Upper lobe of left lung (tissue), 6 donors: ENCODE measurements around the gene MED27. TPM values are rescaled to one million over a fixed set of nuclear protein-coding genes. Genes with fewer than 3 reads are reported as not detected.
A peak's percentile ranks its signal among the peaks of the same experiment; 100 is the strongest.

Source experiments
- ATAC-seq, 2 donors: fragments of 200-7000 bp; cut with Tn5 transposase; one replicate each; pipeline ENCODE4 v1.9.1; 2022; ENCODE audit warnings: mild to moderate bottlenecking in 2 of 2, moderate library complexity in 2 of 2; ENCODE audit not compliant: low FRiP score in 2 of 2
- DNase-seq, 2 donors: peaks; one replicate each; pipeline ENCODE4 v3.0.0-alpha.2; 2019 to 2020
- H3K27ac ChIP-seq, 4 donors: fragments of 200-600 bp; sonication (generic); one replicate each; pipeline ENCODE4 v1.5.1; 2016 to 2019
- H3K27me3 ChIP-seq, 4 donors: fragments of 200-600 bp; sonication (generic); one replicate each; pipeline ENCODE4 v1.5.1; 2017 to 2019
- H3K36me3 ChIP-seq, 4 donors: fragments of 200-600 bp; sonication (generic); one replicate each; pipeline ENCODE4 v1.5.1; 2016 to 2019
- H3K4me1 ChIP-seq, 4 donors: fragments of 200-600 bp; sonication (generic); one replicate each; pipeline ENCODE4 v1.5.1; 2018 to 2019
- H3K4me3 ChIP-seq, 4 donors: fragments of 200-600 bp; sonication (generic); one replicate each; pipeline ENCODE4 v1.5.1; 2017 to 2019; ENCODE audit warnings: mild to moderate bottlenecking in 2 of 4, moderate library complexity in 1 of 4
- H3K9me3 ChIP-seq, 4 donors: fragments of 200-600 bp; sonication (generic); one replicate each; pipeline ENCODE4 v1.5.1; 2018 to 2019
- EP300 ChIP-seq, 4 donors: sonication (generic); formaldehyde crosslinking; IDR thresholded peaks; one replicate each; pipeline ENCODE4 v1.5.1; 2017; ENCODE audit warnings: antibody characterized with exemption in 4 of 4, control low read depth in 2 of 4
- POLR2A ChIP-seq, 4 donors: fragments of 450-650 bp; IDR thresholded peaks; one replicate each; pipeline ENCODE4 v1.5.1; 2016 to 2017; ENCODE audit warnings: antibody characterized with exemption in 4 of 4, mild to moderate bottlenecking in 2 of 4
- POLR2AphosphoS5 ChIP-seq, 2 donors: sonication (generic); formaldehyde crosslinking; IDR thresholded peaks; one replicate each; pipeline ENCODE4 v1.5.1; 2017; ENCODE audit warnings: antibody characterized with exemption in 2 of 2
- WGBS, 2 donors: methylation state at CpG; one replicate each; pipeline ENCODE4 v1.1.5; 2017 to 2018; 5-methylcytosine and 5-hydroxymethylcytosine counted together
- total RNA-seq, 6 donors: library from RNA; depleted of rRNA in 4 of 6; stranded (reverse); fragments of >200 nt in 4 of 6; gene quantifications; one replicate each; pipeline versions ENCODE4 v1.1.0 to v1.2.1, GENCODE V29; 2016 to 2021
- TF ChIP-seq, protein P1 (sequence below), 6 experiments: fragments of 450-650 bp in 4 of 6; fragments of 200-600 bp in 2 of 6; sonication (generic) in 2 of 6; IDR thresholded peaks; one replicate each; pipeline ENCODE4 v1.5.1; 2016 to 2019; ENCODE audit warnings: antibody characterized with exemption in 6 of 6
- donor health status: DM: no; HTN: no; CAD: no; lungs with moderate emphysema.
- donor health status: DM: no; HTN: yes; CAD: no; lungs with severe emphysema.

MED27 gene
- total RNA-seq, 6 donors from 2014 or later, result 4.9 to 24.2 (median 17.1) TPM

DNA sequence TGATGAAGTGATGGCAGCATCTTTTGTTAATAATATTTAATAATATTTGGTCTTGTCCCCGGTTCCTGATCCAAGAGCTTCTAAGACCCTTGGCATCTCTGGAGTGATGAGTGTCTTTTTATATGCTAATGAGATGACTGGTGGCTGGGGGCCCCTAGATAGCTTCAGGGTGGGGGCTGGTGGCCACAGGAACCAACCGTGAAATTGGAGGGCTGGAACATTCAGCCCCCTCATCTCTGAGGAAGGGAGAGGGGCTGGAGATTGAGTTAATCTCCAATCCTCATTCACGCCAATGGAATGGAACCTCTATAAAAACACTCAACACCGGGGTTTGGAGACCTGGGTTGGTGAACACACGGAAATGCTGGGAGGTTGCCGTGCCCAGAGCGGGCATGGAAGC lies 261.6 kb downstream of the MED27 start:
- TF ChIP-seq POLR2AphosphoS5 (IDR thresholded peaks at IDR 0.05), result no peak
- no peak for TF ChIP-seq POLR2A (IDR thresholded peaks at IDR 0.05)
- TF ChIP-seq, protein P1, sequence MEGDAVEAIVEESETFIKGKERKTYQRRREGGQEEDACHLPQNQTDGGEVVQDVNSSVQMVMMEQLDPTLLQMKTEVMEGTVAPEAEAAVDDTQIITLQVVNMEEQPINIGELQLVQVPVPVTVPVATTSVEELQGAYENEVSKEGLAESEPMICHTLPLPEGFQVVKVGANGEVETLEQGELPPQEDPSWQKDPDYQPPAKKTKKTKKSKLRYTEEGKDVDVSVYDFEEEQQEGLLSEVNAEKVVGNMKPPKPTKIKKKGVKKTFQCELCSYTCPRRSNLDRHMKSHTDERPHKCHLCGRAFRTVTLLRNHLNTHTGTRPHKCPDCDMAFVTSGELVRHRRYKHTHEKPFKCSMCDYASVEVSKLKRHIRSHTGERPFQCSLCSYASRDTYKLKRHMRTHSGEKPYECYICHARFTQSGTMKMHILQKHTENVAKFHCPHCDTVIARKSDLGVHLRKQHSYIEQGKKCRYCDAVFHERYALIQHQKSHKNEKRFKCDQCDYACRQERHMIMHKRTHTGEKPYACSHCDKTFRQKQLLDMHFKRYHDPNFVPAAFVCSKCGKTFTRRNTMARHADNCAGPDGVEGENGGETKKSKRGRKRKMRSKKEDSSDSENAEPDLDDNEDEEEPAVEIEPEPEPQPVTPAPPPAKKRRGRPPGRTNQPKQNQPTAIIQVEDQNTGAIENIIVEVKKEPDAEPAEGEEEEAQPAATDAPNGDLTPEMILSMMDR (IDR thresholded peaks at IDR 0.05), result no peak
- H3K27me3 ChIP-seq, result no peaks in the 10 kb centered on the region
- no peak for DNase-seq
- no peaks in the 10 kb centered on the region for H3K36me3 ChIP-seq
- H3K27ac ChIP-seq, result peak overlapping the region in 3 of 4 donors; percentile 14 to 74 (median 17)
- peaks cover 0 to 5% (median 0%) of the 10 kb centered on the region in 4 donors for H3K4me1 ChIP-seq
- no peak for ATAC-seq
- no peak overlapping the region for H3K4me3 ChIP-seq
- no peaks in the 10 kb centered on the region for H3K9me3 ChIP-seq
- 60 to 67% methylated on average over 7 of the region's 7 CpGs for WGBS, 2 donors

DNA sequence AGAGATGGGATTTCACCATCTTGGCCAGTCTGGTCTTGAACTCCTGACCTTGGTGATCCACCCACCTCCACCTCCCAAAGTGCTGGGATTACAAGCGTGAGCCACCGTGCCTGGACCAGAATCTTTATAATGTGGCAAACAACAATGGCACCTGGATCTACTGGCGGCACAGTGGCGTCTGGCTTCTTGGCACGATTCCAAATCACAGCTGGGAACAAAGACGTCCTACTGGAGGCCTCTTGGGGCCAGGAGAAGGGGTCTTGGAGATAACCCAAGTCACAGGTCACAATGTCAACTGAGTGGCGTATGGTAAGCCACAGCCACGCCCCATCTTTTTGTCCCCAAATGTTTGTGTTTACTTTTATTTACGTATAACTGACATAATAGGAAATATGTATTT lies 262.0 kb downstream of the MED27 start:
- ATAC-seq (no peak), DNase-seq (peak in 1 of 2 donors; percentile 28)
- H3K36me3 ChIP-seq, result no peaks in the 10 kb centered on the region
- H3K27ac ChIP-seq, result peak overlapping the region in 2 of 4 donors; percentile 44 to 51
- H3K4me3 ChIP-seq, result no peak overlapping the region
- WGBS, 2 donors, result 28 to 33% methylated on average over 6 to 9 of the region's 9 CpGs
- peaks cover 0 to 5% (median 0%) of the 10 kb centered on the region in 4 donors for H3K4me1 ChIP-seq
- H3K9me3 ChIP-seq, result no peaks in the 10 kb centered on the region
- no peaks in the 10 kb centered on the region for H3K27me3 ChIP-seq
- peak in 1 of 4 donors; percentile 23 for TF ChIP-seq EP300 (IDR thresholded peaks at IDR 0.05)
- TF ChIP-seq POLR2AphosphoS5 (IDR thresholded peaks at IDR 0.05), result peak in 1 of 2 donors; percentile 47
- TF ChIP-seq, protein P1 (IDR thresholded peaks at IDR 0.05), result no peak
- TF ChIP-seq POLR2A (IDR thresholded peaks at IDR 0.05), result no peak

DNA sequence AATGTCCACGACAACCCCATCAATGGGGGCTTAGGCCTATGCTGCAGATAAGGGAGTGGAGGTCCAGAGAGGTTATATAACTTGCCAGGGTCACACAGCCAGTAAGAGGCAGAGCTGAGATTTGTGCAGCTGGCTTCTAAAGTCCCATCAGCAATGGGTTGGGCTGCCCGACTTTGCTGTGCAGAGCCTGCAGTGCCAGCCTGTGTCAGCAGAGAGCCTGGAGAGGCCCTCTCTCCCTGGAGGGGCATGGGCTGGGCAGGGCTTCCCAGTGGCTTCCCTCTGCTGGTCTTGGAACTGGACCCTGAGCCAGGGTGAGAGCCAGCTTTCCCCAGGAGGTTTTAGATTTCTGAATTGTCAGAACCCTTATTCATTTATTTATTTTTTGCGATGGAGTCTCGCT lies 262.6 kb downstream of the MED27 start:
- Histone ChIP-seq H3K27ac (peak overlapping the region in 2 of 4 donors; percentile 44 to 51), H3K36me3 (no peaks in the 10 kb centered on the region), H3K4me3 (no peak overlapping the region), H3K9me3 (no peaks in the 10 kb centered on the region), H3K4me1 (peaks cover 0 to 5% (median 0%) of the 10 kb centered on the region in 4 donors), H3K27me3 (no peaks in the 10 kb centered on the region)
- no peak for DNase-seq
- 85 to 90% methylated on average over 4 of the region's 4 CpGs for WGBS, 2 donors
- TF ChIP-seq, protein P1 (IDR thresholded peaks at IDR 0.05), result no peak
- TF ChIP-seq POLR2A (IDR thresholded peaks at IDR 0.05) (no peak), EP300 (IDR thresholded peaks at IDR 0.05) (no peak), POLR2AphosphoS5 (IDR thresholded peaks at IDR 0.05) (no peak)
- no peak for ATAC-seq

DNA sequence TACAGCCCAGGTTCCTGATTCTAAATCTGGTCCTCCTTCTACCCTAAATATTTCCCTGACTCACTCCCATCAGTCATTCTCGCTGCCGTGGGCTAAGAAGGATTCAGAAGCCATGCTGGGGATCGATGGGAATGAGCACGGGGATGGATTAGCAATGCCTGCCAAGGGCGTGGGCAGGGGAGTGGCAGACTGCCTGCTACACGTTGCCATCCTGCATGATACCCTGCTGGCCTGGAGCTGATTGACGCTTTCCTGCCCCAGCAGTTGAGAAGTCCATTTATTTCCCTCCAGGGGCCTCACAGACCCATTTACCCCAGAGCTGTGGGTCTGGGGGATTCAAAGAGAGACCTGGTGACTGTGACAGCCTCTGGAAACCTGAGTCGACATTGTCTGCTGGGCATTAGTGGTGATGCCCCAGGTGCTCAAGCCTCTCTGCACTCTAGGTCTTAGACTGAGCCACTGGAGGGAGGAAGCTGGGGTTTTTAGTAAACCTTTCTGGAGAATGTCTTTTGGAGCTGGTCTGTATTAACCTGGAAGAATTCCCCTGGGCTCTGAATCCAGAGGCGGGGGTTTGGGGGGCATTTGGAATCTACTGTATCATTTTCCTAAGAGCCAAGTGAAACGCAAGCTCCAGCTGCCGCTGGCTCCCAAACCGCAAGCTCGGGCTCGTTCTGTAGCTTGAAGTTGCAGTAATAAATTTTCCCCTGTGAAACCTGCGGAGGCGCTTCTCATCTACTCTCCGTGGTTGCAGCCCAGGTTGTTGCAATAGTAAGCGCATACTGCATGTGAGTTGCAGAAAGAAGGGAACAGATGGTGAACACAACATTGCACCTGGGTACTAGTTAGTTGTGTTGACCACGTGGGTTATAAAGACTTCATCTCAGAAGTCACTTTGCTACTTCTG lies 263.4 kb downstream of the MED27 start:
- 64 to 67% methylated on average over 18 to 19 of the region's 19 CpGs for WGBS, 2 donors
- ATAC-seq (no peak), DNase-seq (no peak)
- no peak for TF ChIP-seq EP300 (IDR thresholded peaks at IDR 0.05)
- no peak for TF ChIP-seq POLR2AphosphoS5 (IDR thresholded peaks at IDR 0.05)
- no peak for TF ChIP-seq POLR2A (IDR thresholded peaks at IDR 0.05)
- TF ChIP-seq, protein P1 (IDR thresholded peaks at IDR 0.05), result no peak
- H3K4me1 ChIP-seq, result peaks cover 0 to 5% (median 0%) of the 10 kb centered on the region in 4 donors
- H3K4me3 ChIP-seq, result no peak overlapping the region
- no peaks in the 10 kb centered on the region for H3K27me3 ChIP-seq
- H3K27ac ChIP-seq, result no peak overlapping the region
- H3K36me3 ChIP-seq, result no peaks in the 10 kb centered on the region
- no peaks in the 10 kb centered on the region for H3K9me3 ChIP-seq
